NB4 (cell line): ENCODE data around the gene MS4A7.
A peak's percentile ranks its signal among the peaks of the same experiment; 100 is the strongest.

Experiments used
- DNase-seq: peaks from one replicate; pipeline ENCODE4 v3.0.0; 2010; ENCODE audit warnings: low read depth
- H3K4me3 ChIP-seq: one replicate; pipeline ENCODE4 v1.5.1; 2011; ENCODE audit warnings: mild to moderate bottlenecking, low read depth, low read length, moderate library complexity
- MAX ChIP-seq: IDR thresholded peaks from 2 replicates; pipeline ENCODE4 v1.6.1; 2011; ENCODE audit warnings: low read depth, low read length
- MYC ChIP-seq: IDR thresholded peaks from 2 replicates; pipeline ENCODE4 v1.6.1; 2011; ENCODE audit warnings: low read depth, low read length
- POLR2A ChIP-seq: IDR thresholded peaks from 2 replicates; pipeline ENCODE4 v1.6.1; 2011; ENCODE audit warnings: mild to moderate bottlenecking; ENCODE audit not compliant: insufficient read length; ENCODE audit errors: extremely low read depth
- TF ChIP-seq, protein P1 (sequence below): IDR thresholded peaks from one replicate; pipeline ENCODE4 v1.5.1; 2012; ENCODE audit warnings: low read depth, low read length

Gene MS4A7, protein sequence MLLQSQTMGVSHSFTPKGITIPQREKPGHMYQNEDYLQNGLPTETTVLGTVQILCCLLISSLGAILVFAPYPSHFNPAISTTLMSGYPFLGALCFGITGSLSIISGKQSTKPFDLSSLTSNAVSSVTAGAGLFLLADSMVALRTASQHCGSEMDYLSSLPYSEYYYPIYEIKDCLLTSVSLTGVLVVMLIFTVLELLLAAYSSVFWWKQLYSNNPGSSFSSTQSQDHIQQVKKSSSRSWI

GRCh38 chr11:60378354-60378753 lies at the start of gene MS4A7:
MS4A7 (plus strand) TSS chr11:60378532; CDS start chr11:60383142, 4,610 bp downstream.
- peak; percentile 44 for TF ChIP-seq POLR2A
- TF ChIP-seq, protein P1, sequence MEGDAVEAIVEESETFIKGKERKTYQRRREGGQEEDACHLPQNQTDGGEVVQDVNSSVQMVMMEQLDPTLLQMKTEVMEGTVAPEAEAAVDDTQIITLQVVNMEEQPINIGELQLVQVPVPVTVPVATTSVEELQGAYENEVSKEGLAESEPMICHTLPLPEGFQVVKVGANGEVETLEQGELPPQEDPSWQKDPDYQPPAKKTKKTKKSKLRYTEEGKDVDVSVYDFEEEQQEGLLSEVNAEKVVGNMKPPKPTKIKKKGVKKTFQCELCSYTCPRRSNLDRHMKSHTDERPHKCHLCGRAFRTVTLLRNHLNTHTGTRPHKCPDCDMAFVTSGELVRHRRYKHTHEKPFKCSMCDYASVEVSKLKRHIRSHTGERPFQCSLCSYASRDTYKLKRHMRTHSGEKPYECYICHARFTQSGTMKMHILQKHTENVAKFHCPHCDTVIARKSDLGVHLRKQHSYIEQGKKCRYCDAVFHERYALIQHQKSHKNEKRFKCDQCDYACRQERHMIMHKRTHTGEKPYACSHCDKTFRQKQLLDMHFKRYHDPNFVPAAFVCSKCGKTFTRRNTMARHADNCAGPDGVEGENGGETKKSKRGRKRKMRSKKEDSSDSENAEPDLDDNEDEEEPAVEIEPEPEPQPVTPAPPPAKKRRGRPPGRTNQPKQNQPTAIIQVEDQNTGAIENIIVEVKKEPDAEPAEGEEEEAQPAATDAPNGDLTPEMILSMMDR, result no peak
- peak within 1 kb of the TSS; percentile 52 for H3K4me3 ChIP-seq
- DNase-seq, result peak; percentile 90

- DNase-seq, result no peak
- H3K4me3 ChIP-seq, result no peak overlapping the region
- TF ChIP-seq MAX (no peak), MYC (no peak), POLR2A (no peak)
- TF ChIP-seq, protein P1, result no peak
These were observed 45.5 kb upstream of the MS4A7 start for GRCh38 chr11:60332846-60333245.

GRCh38 chr11:60334005-60334620 lies 44.2 kb upstream of the MS4A7 start:
- TF ChIP-seq POLR2A (no peak), MYC (no peak), MAX (no peak)
- TF ChIP-seq, protein P1, result peak; percentile 88
- DNase-seq, result peak; percentile 84
- no peak overlapping the region for H3K4me3 ChIP-seq

DNA sequence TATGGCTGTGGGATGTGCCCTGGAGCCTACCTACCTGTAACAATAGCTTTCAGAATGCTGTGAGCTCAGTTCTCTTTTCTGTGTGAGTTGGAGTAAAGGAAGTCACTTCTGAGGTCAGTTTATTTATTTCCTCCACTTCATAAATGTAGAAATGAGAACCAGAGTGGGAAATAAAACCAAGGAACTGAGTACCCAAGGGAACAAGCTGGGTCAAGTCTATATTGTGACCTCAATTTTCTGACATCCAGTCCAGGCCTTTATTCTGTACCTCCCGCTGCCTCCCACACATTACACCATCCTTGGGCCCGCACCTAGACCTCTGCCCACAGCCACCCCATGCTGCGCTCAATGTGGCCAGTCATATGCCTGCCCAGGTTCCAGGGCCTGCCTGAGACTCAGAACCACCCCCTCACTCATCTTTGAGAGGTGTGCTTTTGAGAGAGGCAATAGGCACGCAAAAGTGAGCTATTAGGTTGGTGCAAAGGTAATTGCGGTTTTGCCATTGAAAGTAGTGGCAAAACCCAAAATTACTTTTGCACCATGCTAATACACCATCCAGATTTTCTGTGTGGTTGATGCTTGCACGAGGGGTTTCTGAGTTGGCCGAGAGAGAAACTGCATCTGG lies 41.5 kb upstream of the MS4A7 start:
- H3K4me3 ChIP-seq, result no peak overlapping the region
- TF ChIP-seq MAX (no peak), MYC (no peak), POLR2A (no peak)
- TF ChIP-seq, protein P1, result no peak
- DNase-seq, result no peak

DNA sequence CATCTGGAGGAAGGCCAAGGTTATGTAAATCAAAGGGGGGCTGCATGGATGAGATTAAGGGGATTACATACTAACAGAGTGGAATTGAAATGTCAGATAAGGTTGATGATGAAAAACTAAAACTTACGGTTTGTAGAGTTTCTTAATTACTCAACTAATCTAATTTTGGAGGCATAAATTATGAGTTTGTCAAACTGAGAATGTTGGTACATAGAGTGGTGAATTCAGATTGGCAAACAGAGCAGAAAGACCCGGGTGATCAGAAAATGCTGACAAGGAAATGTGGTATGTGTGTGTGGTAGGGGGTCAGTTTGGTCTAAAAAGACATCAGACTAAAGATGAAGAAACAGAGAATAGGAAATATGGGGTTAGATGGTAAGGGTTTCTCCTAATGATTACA lies 40.3 kb upstream of the MS4A7 start:
- no peak for DNase-seq
- H3K4me3 ChIP-seq, result no peak overlapping the region
- no peak for TF ChIP-seq MAX

DNA sequence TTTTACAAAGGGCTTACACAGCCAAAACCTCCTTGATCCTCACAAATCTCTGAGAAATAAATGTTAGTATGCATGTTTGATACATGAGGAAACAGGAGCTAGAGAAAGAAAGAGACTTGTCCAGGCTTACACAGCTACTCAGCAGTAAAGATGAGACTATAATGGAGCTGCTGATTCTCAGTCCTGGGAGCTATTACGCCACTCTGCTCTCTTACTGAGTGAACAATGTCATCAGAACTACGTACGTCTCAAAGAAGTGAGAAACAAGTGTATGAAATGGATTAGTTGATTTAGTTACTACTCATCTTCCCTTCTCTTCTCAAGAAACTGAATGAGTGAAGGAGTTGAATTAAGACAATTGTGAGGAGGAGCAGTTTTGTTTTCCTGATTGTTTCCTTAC lies 39.0 kb upstream of the MS4A7 start:
- no peak for TF ChIP-seq MAX
- TF ChIP-seq MYC, result no peak
- TF ChIP-seq, protein P1, result no peak
- no peak for TF ChIP-seq POLR2A
- DNase-seq, result no peak
- no peak overlapping the region for H3K4me3 ChIP-seq
